Loucy (cell line): Measurements from ENCODE around the gene GTF2IRD1.

ENCODE experiments used
- EZH2phosphoT487 ChIP-seq: fragments of 200-600 bp; IDR thresholded peaks from 2 replicates; pipeline ENCODE4 v1.6.1; 2018; ENCODE audit warnings: antibody characterized with exemption, mild to moderate bottlenecking, moderate library complexity, borderline replicate concordance
- TF ChIP-seq, protein P1 (sequence below): fragments of 200-600 bp; sonication (generic); conservative IDR thresholded peaks from 2 replicates; pipeline ENCODE4 v1.5.1; 2014; ENCODE audit warnings: mild to moderate bottlenecking, antibody characterized with exemption, low read length

DNA sequence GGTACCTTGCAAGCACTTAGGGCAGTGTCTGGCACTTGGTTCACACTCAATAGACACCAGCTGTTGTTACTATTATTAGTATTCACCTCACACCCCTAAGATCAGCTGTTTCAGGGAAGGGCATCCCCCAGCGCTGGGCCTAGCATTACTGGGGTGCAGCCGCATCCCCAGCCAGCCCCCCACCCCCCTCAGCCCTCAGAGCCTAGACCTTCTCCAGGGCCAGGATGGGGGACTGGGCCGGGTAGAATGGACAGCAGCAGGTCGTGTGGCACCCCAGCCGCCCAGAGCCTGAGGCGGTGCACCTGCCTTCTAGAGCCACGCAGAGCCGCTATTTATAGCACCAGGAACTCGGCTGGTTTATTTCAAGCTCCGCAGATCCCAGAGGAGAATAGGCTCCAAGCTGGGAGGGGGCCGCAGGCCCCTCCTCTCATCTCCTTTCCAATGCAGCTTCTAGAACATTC lies 60.5 kb downstream of the GTF2IRD1 start:
- TF ChIP-seq, protein P1, sequence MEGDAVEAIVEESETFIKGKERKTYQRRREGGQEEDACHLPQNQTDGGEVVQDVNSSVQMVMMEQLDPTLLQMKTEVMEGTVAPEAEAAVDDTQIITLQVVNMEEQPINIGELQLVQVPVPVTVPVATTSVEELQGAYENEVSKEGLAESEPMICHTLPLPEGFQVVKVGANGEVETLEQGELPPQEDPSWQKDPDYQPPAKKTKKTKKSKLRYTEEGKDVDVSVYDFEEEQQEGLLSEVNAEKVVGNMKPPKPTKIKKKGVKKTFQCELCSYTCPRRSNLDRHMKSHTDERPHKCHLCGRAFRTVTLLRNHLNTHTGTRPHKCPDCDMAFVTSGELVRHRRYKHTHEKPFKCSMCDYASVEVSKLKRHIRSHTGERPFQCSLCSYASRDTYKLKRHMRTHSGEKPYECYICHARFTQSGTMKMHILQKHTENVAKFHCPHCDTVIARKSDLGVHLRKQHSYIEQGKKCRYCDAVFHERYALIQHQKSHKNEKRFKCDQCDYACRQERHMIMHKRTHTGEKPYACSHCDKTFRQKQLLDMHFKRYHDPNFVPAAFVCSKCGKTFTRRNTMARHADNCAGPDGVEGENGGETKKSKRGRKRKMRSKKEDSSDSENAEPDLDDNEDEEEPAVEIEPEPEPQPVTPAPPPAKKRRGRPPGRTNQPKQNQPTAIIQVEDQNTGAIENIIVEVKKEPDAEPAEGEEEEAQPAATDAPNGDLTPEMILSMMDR, result no peak
- TF ChIP-seq EZH2phosphoT487, result no peak
